ENCODE results near the gene ST3GAL3.

Gene ST3GAL3

DNA sequence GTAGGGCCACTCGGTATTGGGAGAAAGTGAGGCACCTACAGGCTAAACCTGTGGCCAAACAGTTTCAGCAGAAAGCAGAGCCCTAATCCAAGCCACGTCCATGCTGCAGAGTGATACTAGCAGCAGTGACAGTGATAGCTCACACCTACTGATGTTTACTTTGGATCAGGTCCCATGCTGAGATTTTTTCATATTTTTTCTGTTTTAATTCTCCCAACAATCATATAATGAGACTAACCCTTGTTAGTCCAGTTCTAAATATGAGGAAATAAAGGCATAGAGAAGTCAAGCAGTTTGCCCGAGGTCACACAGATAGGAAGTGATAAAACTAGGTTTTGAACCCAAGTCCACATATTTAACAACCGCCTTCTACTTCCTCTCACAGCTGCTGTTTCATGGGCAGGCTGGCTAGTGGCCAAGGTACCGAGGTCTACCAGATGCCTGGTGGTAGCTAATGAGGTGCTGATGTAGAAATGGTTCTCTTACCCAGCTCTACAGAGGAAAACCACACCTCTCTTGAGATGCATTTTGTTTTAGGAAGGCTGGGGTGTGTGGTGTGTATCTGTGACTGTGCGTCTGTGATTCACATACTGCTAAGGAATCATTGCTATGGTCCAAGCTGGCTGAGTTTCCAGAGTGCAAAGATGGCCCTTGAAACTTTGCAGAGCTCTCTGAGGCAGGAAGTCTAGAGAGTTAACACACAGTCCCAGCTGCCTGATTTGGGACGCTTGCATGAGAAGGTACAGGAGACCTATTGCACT lies 146.0 kb downstream of the ST3GAL3 start:
- DNase-seq = peak; percentile 88 to 97

DNA sequence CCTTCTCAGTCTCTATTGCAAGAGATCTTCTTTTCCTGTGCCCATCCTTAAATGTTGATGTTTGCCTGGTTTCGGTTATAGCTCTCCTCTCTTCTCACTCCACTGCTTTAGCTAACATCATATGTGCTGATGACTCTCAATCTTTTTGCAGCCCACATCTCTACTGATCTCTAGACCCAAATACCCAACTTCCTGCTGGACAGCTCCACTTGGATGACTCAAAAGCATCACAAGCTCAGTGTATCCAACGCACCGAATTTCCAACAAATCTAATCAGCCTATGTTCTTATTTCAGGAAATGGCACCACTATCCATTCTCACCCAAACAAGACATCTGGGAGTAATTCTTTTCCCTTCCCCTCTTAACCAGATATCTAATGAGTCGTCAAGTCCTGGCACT lies 147.1 kb downstream of the ST3GAL3 start:
- no peak for DNase-seq

DNA sequence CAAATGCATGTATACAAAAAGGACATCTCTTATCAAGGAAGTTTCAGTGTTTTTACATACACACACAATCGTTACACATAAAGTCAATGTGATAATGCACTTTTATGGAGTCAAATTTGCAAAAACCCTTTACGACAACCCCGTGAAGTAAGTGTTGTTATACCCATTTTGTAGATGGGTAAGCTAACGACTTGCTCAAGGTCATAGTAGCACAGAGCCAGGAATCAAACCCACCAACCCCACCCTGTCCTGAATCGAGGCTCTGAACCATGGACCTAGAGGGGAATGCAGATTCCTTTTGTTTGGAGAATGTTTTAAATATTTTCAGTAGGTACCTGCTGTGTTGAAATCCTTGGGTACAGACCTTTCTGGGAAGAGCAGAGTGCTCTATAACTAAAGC lies 148.9 kb downstream of the ST3GAL3 start:
- no peak for DNase-seq

DNA sequence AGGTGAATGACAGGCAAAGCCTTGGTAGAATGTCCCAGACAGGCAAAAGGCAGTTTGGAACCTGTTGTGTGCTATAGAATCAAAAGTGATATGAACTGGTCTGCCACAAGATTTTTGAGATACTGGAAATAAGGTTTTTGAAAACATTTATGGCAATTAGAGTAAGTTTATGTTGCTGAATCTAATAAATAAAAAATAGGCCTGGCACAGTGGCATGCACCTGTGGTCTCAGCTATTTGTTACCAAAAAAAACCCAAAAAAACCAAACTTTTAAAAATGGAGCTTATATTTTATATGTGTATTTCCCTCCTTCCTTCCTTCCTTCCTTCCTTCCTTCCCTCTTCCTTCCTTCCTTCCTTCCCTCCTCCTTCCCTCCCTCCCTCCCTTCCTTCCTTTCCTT lies 149.8 kb downstream of the ST3GAL3 start:
- DNase-seq = no peak

DNA sequence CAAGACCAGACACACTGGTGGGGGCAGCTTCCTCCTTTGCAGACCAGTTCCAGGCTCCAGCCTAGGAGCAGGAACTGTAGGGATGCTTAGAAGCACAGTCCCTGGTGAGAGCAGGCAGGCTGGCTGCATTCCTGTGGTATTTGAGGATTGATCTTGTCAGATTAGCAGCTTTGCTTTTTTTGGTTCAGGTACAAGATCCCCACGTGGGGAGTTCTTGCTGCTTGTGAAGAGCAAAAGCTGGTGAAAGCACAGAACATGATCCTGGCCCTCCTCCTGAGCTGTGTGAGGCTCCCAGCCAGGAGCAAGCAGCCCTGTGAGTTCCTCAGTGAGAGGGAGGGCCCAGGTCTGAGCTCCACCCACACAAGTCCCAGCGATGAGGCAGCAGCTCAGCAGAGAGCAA lies 151.0 kb downstream of the ST3GAL3 start:
- no peak for DNase-seq

DNA sequence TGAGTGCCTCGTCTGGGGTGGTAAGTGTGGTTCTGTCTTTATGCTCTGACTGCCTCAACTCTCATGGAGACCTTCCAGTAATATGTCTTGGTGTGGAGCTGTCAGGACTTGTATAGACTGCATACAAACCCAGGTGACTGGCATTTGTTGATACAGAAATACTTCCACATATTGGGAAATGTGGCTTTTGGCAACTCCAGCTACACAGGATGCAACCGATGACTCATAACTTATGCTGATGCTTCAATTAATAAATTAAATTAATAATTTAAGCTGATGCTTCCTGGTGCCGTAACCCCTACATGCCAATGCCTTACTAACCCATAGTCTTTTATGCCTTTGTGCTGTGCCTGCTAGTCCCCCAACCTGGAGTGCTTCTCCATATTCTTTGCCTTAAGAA lies 154.0 kb downstream of the ST3GAL3 start:
- DNase-seq = no peak

DNA sequence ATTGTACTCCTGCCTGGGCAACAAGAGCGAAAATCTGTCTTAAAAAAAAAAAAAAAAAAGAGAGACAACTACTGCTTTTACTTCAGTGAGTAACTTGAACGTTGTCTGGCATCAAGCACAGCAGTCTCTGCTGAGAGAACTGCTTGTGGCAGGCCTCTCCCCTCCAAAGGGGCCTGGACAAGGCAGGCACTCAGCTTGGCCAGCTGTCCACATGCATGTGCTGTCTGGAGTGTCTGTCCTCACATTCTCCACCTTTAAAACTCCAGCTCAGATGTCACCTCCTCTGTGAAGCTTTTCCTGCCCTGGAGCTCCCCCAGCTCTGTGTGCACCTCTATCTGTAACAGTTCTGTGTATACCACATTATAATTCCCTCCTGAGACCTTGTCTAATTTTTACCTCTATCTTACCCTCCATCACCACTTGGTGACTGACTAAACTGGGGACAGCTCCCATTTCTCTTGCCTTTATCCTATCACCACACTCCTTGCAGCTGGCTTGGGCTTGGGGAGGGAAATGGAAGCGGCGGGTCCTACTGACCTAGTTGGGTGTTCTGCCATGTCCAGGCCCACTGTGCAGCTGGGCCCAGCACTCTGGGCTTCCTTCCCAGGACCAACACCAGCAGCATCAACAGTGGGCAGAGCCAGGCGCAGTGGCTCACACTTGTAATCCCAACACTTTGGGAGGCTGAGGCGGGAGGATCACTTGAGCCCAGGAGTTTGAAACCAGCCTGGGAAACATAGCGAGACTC lies 154.8 kb downstream of the ST3GAL3 start:
- DNase-seq = no peak

- no peak for DNase-seq
Measured at GRCh38 chr1:43864111-43865045, 157.0 kb downstream of the ST3GAL3 start.

- no peak for DNase-seq
Measured at GRCh38 chr1:43866201-43866600, 158.9 kb downstream of the ST3GAL3 start.

DNA sequence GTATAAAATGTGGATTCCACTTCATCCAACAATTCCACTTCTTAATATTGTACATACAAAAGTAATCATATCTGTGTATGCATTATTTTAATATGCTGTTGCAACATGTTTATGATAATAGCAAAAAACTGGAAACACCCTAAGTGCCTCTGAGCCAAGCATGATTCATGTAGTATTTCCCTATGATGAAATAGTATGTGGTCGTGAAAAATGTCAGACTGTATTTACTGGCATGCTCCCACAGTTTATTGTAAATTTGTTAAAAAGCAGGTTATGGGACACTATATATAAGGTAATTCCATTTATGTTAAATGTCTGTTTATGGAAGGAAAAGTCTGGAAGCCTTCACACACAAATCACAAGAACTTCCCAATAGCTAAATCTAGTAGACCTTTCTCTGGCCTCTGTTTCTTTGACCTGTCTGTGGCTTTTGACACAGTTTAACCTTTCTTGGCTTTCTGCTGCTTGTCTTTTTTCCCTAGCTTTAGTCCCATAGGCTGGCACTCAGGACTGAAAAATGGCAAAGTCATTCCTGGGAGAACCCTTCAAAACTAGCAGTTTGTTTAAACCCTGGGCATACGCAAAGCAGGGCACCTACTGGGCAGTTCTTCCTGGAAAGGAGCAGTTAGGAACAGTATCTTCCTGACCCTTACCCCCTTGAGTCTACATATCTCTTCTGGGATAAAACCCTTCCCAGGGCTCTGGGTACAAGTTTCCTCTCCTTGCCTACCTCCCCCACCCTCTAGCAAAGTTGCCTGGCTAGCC lies 160.8 kb downstream of the ST3GAL3 start:
- no peak for DNase-seq

GRCh38 chr1:43868741-43869067 lies 161.4 kb downstream of the ST3GAL3 start:
- DNase-seq = no peak

- no peak for DNase-seq
Measured at GRCh38 chr1:43870306-43870705, 163.0 kb downstream of the ST3GAL3 start.

DNA sequence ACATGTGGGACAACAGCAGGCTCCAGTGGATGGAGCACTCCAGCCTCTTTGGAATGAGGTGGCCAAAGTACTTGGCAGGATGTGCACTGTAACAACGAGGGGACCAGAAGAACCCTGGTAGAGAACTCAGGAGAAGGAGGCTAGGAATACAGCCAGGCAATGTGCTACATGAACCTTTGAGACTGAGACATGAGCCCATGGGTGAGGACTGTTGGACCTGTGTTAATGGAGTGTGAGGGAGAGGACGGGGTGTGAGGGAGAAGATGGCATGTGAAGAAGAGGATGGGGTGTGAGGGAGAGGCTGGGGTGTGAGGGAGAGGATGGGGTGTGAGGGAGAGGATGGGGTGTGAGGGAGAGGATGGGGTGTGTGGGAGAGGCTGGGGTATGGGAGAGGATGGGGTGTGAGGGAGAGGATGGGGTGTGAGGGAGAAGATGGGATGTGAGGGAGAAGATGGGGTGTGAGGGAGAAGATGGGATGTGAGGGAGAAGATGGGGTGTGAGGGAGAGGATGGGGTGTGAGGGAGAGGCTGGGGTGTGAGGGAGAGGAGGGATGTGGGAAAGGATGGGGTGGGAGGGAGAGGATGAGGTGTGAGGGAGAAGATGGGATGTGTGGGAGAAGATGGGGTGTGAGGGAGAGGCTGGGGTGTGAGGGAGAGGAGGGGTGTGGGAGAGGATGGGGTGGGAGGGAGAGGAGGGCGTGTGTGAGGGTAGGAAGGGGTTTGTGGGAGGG lies 164.0 kb downstream of the ST3GAL3 start:
- no peak for DNase-seq

- DNase-seq = no peak
Measured at GRCh38 chr1:43872280-43872679, 164.9 kb downstream of the ST3GAL3 start.

GRCh38 chr1:43873851-43874250 lies 166.5 kb downstream of the ST3GAL3 start:
- no peak for DNase-seq

DNA sequence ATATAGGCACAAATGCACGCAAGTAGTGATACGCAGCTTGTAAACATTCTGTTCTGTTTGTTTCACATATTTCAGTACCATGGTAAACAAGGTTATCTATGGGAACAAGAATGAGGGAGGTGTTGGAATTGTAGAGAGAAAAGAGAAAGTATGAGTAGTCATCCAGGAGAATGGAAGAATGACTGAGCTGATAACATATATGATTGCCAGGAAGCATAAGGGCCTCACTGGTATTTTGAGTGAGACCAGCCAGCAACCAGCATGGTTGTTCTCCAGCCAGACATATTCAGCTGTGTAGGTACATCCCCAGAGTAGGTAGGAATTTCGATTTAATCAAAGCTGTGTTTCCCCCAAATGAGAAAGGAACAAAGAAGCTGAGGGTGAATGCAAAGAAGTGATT lies 167.4 kb downstream of the ST3GAL3 start:
- DNase-seq = no peak

GRCh38 chr1:43875331-43875730 lies 168.0 kb downstream of the ST3GAL3 start:
- no peak for DNase-seq

GRCh38 chr1:43877101-43877500 lies 169.8 kb downstream of the ST3GAL3 start:
- no peak for DNase-seq

DNA sequence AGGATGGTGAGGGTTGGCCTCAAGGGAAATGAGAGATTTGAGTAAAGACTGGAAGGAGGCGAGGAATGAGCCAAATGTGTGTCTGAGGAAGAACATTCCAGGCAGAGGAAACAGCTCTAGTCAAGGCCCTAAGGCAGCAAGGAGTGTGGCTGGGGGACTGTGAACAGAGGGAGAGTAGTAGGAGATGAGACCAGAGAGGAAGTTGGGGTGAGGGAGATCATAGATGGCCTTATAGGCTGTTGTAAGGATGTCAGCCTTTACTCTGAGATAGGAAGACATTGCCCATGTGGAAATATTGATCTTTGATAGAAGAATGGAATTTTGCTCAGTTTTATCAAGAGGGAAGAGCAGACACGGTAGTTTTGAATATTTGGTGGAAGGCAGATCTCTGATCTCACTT lies 171.1 kb downstream of the ST3GAL3 start:
- DNase-seq = peak in 1 of 2 experiments; percentile 45

- DNase-seq = peak; percentile 80 to 90
Measured at GRCh38 chr1:43878854-43879253, 171.5 kb downstream of the ST3GAL3 start.

- no peak for DNase-seq
Measured at GRCh38 chr1:43879414-43879813, 172.1 kb downstream of the ST3GAL3 start.

- DNase-seq = no peak
Measured at GRCh38 chr1:43879996-43880395, 172.7 kb downstream of the ST3GAL3 start.
